Measurements from ENCODE around the gene UNK.
"Not testable (repeated sequence)": the region's sequence is repeated elsewhere in the genome, so short reads cannot be mapped to it uniquely, and the experiment has no call there.

UNK gene

GRCh38 chr17:75773121-75773807, 11.3 kb upstream of the UNK start:
- DNase-seq (ENCODE audit: low read depth in 2 of 2) = no peak

- DNase-seq (ENCODE audit: low read depth in 2 of 2) = no peak
These were observed 10.7 kb upstream of the UNK start for GRCh38 chr17:75773808-75774470.

- no peak for DNase-seq (ENCODE audit: low read depth in 2 of 2)
These were observed 10.1 kb upstream of the UNK start for GRCh38 chr17:75774471-75774990.

GRCh38 chr17:75774991-75775668, 9.5 kb upstream of the UNK start:
- no peak for DNase-seq (ENCODE audit: low read depth in 2 of 2)

- no peak for DNase-seq (ENCODE audit: low read depth in 2 of 2)
These were observed 8.0 kb upstream of the UNK start for GRCh38 chr17:75776386-75777295.

- DNase-seq (ENCODE audit: low read depth in 2 of 2) = no peak
These were observed 7.2 kb upstream of the UNK start for GRCh38 chr17:75777296-75777922.

- not testable (repeated sequence) for DNase-seq (ENCODE audit: low read depth in 2 of 2)
These were observed 6.3 kb upstream of the UNK start for GRCh38 chr17:75778066-75778860.

GRCh38 chr17:75778861-75779249, 5.8 kb upstream of the UNK start:
- DNase-seq (ENCODE audit: low read depth in 2 of 2) = peak in 1 of 2 experiments; percentile 64

GRCh38 chr17:75779250-75779986, 5.2 kb upstream of the UNK start:
- peak; percentile 82 to 86 for DNase-seq (ENCODE audit: low read depth in 2 of 2)

- DNase-seq (ENCODE audit: low read depth in 2 of 2) = no peak
These were observed 4.4 kb upstream of the UNK start for GRCh38 chr17:75779987-75780889.

GRCh38 chr17:75783069-75783783, 1.4 kb upstream of the UNK start:
- DNase-seq (ENCODE audit: low read depth in 2 of 2) = no peak

- DNase-seq (ENCODE audit: low read depth in 2 of 2) = no peak
These were observed 668 bp upstream of the UNK start for GRCh38 chr17:75783803-75784472.

- DNase-seq (ENCODE audit: low read depth in 2 of 2) = peak; percentile 77 to 83
These were observed 647 bp downstream of the UNK start for GRCh38 chr17:75785016-75785890.

GRCh38 chr17:75791254-75791653, 6.6 kb downstream of the UNK start:
- DNase-seq (ENCODE audit: low read depth in 2 of 2) = no peak

- DNase-seq (ENCODE audit: low read depth in 2 of 2) = no peak
These were observed 8.9 kb downstream of the UNK start for GRCh38 chr17:75793460-75793859.

Measured in stimulated activated CD4-positive, alpha-beta T cell treated with anti-CD3 and anti-CD28 coated beads, Interleukin-12 subunit alpha, Interleukin-12 subunit beta, amount 100 ng/mL, for 24 hours (primary cell).